ENCODE results near the gene NEK11.
A peak's percentile ranks its signal among the peaks of the same experiment; 100 is the strongest.
"Not testable (repeated sequence)": the region's sequence is repeated elsewhere in the genome, so short reads cannot be mapped to it uniquely, and the experiment has no call there.

NEK11 gene

DNA sequence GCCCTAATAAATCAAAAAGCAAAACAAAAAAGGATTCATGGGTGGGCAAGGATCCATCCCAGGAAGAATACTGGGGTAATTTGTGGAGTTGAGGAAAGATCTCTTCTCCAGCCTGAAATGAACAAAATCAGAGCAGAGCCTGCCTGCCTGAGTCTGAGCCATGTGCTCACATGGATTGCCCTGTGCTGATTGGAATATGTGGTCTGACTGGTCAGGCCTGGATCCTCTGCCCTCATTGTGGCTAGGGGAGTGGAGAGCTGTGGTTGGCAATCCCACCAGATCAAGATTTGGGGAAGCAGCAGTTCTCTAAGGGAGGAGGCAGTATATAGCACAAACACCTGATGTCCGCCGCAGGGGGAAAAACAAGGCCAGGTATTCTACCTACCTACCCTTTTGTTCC is 348.1 kb downstream of the NEK11 start:
- DNase-seq (ENCODE audit: low read depth), result no peak
- H3K4me3 ChIP-seq (ENCODE audit: low read depth, low read length), result no peak overlapping the region
- TF ChIP-seq, protein P1, sequence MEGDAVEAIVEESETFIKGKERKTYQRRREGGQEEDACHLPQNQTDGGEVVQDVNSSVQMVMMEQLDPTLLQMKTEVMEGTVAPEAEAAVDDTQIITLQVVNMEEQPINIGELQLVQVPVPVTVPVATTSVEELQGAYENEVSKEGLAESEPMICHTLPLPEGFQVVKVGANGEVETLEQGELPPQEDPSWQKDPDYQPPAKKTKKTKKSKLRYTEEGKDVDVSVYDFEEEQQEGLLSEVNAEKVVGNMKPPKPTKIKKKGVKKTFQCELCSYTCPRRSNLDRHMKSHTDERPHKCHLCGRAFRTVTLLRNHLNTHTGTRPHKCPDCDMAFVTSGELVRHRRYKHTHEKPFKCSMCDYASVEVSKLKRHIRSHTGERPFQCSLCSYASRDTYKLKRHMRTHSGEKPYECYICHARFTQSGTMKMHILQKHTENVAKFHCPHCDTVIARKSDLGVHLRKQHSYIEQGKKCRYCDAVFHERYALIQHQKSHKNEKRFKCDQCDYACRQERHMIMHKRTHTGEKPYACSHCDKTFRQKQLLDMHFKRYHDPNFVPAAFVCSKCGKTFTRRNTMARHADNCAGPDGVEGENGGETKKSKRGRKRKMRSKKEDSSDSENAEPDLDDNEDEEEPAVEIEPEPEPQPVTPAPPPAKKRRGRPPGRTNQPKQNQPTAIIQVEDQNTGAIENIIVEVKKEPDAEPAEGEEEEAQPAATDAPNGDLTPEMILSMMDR (conservative IDR thresholded peaks at IDR 0.05; ENCODE audit: low read depth, low read length), result no peak

DNA sequence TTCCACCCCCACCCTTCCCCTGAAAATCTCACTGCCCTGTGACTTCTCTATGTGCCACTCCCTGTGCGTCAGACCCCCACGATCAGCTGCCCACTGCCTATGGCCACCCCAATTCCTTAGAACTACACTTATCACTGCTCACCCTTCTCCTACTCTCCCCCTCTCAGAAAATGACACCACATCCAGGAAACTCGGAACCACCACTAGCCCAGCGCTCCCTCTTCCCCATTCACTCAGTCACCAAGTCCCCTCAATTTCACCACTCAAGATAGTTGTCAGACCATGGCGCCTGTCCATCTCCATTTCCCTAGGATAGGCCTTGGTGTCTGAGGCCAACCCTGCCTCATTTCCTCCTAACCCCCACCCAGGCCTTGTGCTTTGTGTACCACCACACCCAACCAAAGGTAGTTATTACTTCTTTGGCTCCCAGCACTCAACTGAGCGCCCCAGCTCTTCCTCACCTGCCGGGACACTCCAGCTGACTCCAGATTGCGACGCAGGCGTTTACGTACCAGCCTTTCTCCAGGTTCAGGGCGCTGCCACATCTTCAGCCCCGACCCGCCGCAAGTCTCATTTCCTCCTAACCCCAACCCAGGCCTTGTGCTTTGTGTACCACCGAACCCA is 354.3 kb downstream of the NEK11 start:
- H3K4me3 ChIP-seq (ENCODE audit: low read depth, low read length), result peak overlapping the region; percentile 87
- not testable (repeated sequence) for DNase-seq (ENCODE audit: low read depth)

DNA sequence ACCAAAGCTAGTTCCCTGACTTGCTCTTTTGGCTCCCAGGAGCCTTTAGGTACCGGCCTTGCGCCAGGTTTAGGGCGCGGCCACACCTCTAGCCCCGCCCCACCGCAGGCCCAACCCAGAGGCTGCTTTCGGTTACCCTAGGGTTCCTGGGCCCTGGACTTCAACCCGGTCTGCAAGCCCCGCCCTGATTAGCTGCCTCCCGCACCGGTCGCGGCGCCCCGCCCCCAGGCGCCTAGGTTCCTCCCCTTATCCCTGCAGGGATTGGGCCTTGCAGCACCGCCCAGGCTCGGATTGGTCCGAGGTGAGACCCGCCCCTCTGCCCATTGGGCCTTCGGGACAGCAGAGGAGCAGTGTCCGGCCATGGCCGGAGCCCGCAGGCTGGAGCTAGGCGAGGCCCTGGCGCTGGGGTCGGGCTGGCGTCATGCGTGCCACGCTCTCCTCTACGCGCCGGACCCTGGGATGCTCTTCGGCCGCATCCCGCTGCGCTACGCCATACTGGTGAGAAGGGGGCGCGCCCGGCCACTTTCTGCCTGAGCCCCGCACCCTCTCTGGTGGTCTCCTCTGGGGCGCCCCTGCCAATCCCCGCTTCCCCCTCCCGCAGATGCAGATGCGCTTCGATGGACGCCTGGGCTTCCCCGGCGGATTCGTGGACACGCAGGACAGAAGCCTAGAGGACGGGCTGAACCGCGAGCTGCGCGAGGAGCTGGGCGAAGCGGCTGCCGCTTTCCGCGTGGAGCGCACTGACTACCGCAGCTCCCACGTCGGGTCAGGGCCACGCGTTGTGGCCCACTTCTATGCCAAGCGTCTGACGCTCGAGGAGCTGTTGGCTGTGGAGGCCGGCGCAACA is 355.0 kb downstream of the NEK11 start, which contains the start of gene NUDT16:
Gene NUDT16 (plus strand): TSS at position 330 of the 847 bp plus-strand sequence. CDS start 31 bp downstream, at position 361.
- peak within 1 kb of the TSS; percentile 87 for H3K4me3 ChIP-seq (ENCODE audit: low read depth, low read length)
- TF ChIP-seq, protein P1 (conservative IDR thresholded peaks at IDR 0.05; ENCODE audit: low read depth, low read length), result no peak
- peak; percentile 99 for DNase-seq (ENCODE audit: low read depth)

DNA sequence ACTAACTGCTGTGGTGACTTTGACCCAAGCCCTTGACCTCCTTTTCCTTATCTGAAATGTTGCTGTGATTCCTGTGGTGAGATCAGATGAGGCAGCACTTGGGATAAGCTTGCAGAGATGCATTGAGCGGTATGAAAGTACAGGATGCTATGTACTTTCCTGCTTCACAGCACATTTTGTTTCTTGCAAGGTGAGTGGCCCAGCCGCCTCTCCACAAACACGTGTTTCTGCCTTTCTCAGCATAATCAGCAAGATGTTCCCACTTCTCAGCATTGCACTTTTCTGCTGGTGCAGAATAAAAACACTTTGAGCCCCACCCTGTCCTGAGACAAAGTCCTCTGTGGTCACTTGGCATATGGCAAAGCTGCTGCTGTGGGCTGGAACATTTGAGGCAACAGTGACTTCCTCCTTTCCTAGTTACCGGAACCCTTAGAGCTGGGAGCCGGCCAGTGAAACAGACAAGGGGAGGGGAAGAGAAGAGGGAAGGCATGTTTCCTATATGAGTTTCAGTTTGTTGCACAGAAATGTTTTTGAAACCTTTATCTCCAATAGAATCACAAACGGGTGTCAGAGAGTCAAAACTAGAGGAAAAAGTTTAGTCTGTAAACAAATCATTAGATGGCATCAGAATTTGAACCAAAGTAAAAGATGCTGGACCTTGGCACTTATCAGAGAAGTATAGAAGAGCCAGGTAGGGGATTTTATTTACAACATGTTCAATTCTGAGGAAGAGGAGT is 359.9 kb downstream of the NEK11 start:
- TF ChIP-seq, protein P1 (conservative IDR thresholded peaks at IDR 0.05; ENCODE audit: low read depth, low read length), result no peak
- DNase-seq (ENCODE audit: low read depth), result peak; percentile 64
- no peak overlapping the region for H3K4me3 ChIP-seq (ENCODE audit: low read depth, low read length)

DNA sequence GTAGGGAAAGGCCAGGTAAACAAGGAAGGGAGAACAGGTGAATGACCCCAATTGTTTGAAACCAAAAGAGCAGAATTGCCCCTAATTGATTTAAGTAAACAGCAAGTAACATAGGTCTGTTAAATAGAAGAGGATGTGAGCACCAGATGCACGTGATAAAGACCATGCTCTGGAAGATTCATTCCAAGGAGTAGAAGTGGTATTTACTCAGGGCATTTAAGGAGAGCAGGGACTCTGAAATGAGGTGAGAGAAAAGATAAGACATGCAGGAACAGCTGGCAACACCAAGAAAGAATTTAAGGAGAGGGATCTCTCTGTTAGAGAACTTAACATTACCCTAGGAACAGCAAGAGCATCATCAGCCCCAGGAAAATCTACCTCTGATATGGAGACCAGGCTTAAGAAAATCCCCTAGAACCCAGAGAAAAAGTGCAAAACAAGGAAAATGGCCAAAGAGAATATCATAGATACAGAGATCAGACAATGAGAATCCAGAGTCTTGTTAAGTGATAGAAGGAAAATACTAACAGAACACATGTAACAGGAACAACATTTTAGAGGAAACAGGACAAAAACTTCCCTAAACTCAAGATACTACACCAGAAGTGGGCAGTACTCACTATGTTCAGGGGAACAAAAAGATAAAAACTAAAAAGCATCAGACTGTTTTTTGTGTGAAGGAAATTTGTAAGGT is 361.3 kb downstream of the NEK11 start:
- DNase-seq (ENCODE audit: low read depth), result no peak
- TF ChIP-seq, protein P1 (conservative IDR thresholded peaks at IDR 0.05; ENCODE audit: low read depth, low read length), result no peak
- no peak overlapping the region for H3K4me3 ChIP-seq (ENCODE audit: low read depth, low read length)

DNA sequence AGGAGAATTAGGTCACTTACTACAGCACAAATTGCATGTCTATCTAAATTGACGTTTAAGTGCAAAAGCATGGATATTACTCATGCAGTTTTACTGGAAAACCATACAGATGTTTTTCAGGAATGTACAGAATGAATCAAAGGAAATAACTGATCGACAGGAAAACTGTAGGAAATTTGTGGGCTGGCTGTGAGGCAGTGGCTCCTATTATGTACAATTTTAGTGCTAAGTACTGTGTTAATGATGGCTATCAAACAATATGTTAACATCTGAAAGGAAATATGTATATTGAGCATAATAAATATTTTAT is 361.8 kb downstream of the NEK11 start:
- TF ChIP-seq, protein P1 (conservative IDR thresholded peaks at IDR 0.05; ENCODE audit: low read depth, low read length), result no peak
- no peak overlapping the region for H3K4me3 ChIP-seq (ENCODE audit: low read depth, low read length)
- DNase-seq (ENCODE audit: low read depth), result peak; percentile 24

DNA sequence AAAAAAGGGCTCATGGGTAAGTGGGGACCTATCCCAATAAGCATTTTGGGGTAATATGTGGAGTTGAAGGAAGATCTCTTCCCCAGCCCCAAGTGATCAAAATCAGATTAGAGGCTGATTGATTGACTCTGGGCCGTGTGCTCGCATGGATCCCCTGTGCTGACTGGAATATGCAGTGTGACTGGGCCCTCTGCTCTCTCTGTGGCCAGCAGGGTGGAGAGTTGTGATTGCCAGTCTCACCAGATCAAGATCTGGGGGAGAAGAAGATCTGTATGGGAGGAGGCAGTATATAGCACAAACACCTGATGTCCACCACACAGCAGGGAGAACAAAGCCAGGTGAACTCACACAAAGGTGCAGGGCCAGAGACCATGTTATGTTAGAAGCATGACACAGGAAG is 363.7 kb downstream of the NEK11 start:
- DNase-seq (ENCODE audit: low read depth), result no peak
- TF ChIP-seq, protein P1 (conservative IDR thresholded peaks at IDR 0.05; ENCODE audit: low read depth, low read length), result no peak
- H3K4me3 ChIP-seq (ENCODE audit: low read depth, low read length), result no peak overlapping the region

Measured in choroid plexus epithelial cell (primary cell).